Hematopoietic multipotent progenitor cell treated with erythropoietin and hydrocortisone succinate and interleukin-3 and kit ligand, for 15 days (in vitro differentiated cells): ENCODE measurements around the gene COG5.
"Not testable (repeated sequence)": the region's sequence is repeated elsewhere in the genome, so short reads cannot be mapped to it uniquely, and the experiment has no call there.

Experiments
- DNase-seq: peaks from one replicate; pipeline ENCODE4 v3.0.0-alpha.2; 2015; ENCODE audit warnings: low spot score

Gene COG5

DNA sequence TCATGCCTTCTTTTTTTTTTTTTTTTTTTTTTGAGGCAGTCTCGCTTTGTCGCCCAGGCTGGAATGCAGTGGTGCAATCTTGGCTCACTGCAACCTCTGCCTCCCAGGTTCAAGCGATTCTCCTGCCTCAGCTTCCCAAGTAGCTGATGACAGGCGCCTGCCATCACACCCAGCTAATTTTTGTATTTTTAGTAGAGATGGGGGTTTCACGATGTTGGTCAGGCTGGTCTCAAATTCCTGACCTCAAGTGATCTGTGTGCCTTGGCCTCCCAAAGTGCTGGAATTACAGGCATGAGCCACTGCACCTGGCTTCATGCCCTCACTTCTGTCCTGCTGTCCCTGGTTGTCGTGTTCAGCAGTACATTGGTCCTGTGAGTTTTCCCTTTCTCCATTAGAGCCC is 342.9 kb downstream of the COG5 start:
- not testable (repeated sequence) for DNase-seq

GRCh38 chr7:107220356-107220755 is 343.4 kb downstream of the COG5 start:
- no peak for DNase-seq

DNA sequence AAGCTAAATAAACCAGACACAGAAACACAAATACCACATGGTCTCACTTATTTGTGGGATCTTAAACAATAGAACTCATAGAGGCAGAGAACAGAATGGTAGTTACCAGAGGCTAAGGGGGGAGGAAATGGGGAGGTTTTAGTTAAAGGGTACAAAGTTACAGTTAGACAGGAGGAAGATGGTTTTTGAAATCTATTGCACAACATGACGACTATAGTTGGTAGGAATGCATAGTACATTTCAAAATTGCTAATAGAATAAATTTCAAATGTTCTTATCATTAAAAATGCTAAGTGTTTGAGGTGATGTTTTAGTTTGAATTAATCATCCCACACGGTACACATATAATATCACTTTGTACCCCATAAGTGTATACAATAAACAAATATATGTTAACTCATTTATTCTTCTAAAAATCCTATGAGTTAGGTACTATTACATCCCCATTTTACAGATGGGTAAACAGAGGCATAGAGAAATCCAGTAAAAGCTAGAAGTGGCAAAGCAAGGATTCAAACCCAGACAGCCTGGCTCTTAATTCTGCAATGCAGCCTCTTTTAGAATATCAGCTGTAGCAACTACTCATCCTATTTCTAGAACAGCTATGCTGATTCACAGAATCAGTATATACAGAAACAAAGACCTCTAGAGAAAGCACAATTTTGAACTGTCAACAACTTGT is 344.0 kb downstream of the COG5 start:
- DNase-seq, result no peak

DNA sequence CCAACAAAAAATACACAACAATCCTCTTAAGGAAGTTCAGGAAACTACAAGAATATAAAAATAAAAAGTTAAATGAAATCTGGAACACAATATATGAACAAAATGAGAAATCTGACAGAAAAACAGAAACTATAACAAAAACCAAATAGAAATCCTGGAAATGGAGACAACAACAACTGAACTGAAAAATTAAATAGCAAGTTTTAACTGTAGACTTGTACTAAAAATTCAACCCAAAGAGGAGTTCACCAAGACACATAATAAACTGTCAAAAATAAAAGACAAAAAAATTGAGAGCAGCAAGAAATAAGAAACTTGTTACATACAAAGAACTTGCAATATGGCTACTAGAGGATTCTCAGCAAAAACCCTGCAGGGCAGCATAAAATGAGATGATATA is 349.8 kb downstream of the COG5 start:
- no peak for DNase-seq

GRCh38 chr7:107213193-107213788 is 350.4 kb downstream of the COG5 start:
- no peak for DNase-seq

GRCh38 chr7:107212725-107213124 is 351.0 kb downstream of the COG5 start:
- DNase-seq, result no peak

GRCh38 chr7:107210400-107210799 is 353.3 kb downstream of the COG5 start:
- no peak for DNase-seq

DNA sequence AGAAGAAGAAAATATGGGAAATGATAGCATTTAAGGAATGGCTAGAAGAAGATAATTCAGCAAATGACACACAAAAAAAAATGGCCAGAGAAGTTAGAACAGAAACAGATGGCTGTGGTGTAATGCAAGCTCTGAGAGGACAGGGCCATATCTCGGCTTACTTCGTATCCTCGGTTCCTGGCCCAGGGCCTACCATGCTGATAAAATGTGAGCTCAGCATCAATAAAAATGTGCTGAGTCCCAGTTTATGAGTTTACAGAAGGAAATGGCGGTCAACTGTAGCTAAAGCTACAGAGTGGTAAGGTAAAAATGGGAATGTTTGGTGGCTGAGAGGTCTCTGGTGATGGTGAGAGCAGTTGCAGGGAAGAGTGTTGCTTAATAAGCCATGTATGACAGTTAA is 354.2 kb downstream of the COG5 start:
- DNase-seq, result no peak

- no peak for DNase-seq
Observed at GRCh38 chr7:107208563-107208962, 355.2 kb downstream of the COG5 start.

DNA sequence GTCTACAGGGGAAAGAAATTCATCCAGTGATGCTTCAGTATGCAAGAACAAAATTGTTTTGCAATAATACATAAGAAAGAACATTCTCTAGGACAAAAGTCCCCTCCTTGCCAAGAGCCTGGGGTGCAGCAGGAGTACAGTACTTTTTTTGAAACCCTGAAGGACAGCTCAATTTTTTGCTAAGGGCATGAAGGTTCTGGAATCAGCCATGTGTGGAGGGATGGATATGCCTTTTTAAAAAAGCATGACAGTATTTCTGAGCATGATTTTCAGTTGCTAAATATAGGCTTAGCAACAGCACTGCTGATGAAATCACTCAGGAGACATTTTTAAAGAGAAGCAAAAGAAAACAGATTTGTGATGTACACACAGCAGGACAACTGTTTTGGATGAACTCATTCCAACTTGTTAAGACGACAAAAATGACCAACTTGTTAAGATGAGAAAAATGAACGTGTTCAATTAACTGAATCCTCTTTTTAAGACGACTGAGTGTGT is 355.6 kb downstream of the COG5 start:
- no peak for DNase-seq

GRCh38 chr7:107207459-107207858 is 356.3 kb downstream of the COG5 start:
- DNase-seq, result no peak

DNA sequence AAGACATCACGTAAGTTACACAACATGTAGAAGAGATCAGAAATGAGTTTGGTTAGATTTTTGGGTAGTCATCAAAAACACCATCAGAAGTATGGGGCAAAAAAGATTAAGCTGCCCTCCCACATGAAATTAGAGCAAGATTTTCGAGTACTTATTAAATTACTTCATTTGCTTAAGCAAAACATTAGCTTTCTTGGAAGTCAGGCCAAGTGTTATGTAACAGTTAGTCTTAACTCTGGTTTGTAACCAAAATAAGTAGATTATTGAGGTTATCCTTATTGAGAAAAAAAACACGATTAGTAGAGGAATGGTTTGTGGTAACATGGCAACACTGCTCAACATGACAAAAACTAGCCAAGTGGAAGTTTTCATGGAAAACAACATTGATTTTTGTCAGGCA is 357.0 kb downstream of the COG5 start:
- no peak for DNase-seq

DNA sequence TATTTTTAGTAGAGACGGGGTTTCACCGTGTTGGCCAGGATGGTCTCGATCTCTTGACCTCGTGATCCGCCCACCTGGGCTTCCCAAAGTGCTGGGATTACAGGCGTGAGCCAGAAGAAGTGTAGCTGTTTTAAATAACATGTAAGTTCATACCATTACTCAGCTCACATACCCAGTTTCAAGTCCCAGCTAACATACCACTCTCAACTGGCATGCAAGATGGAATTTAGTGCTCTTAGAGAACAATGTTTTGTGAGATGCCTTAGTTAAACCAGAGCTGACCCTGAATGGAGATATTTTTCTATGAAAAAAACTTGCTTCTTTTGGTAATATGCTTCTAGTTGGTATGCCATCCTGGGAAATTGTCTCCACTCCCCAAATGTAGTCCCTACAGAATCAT is 357.6 kb downstream of the COG5 start:
- no peak for DNase-seq

DNA sequence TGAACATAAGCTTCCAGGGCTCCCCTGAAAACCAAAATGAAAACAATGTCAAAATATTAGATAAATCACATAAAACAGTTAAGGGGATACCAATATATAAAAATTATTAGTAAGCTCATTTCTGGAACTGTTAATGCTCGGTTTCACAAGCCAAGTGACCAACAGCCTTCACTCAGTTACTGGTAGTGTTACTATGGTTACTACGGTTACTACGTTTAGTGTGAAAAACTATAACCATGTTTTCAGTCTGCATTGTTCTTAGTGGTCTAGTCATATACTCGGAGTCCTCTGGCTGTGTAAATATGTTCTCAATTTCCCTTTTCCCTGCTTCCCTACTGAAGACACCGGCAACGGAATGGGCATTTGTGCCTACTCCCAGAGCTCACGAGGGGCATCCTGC is 360.1 kb downstream of the COG5 start:
- DNase-seq, result no peak

GRCh38 chr7:107201795-107202450 is 361.8 kb downstream of the COG5 start:
- DNase-seq, result peak; percentile 39

- no peak for DNase-seq
Observed at GRCh38 chr7:107196834-107197610, 366.7 kb downstream of the COG5 start.

DNA sequence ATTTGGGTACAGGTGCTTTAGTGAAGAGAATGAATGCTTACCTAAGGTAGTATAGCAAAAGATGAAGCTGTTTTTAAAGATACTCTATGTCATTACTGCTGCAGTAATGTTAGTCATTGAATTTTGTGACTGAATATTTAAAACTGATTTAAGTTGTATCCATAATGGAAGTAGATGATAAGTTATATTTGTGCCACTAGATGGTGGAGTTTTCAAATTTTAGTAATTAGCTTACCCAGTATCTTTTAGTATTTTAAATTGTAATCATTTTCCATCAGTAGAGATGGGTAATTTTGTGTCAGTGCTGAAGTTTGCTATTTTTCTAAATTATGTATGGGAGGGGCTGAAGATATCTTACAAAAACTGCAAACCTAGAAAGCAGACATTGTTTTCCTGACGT is 369.7 kb downstream of the COG5 start:
- DNase-seq, result no peak

- no peak for DNase-seq
Observed at GRCh38 chr7:107190090-107190489, 373.6 kb downstream of the COG5 start.

GRCh38 chr7:107187774-107188173 is 375.9 kb downstream of the COG5 start:
- no peak for DNase-seq

DNA sequence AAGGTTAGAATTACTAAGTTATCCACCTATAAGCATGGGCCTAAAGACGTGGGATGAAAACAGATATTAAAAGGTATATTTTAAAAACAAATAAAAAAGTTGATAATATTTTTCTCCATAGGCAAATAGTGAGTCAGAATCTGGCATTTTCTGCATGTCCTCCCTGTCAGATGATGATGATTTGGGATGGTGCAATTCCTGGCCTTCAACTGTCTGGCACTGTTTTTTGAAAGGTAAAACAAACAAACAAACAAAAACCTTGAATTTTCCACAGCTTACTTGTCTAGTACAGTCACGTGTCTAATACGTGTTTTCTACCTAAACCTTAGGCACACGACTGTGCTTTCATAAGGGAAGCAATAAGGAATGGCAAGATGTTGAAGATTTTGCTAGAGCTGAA is 377.5 kb downstream of the COG5 start:
- DNase-seq, result no peak

DNA sequence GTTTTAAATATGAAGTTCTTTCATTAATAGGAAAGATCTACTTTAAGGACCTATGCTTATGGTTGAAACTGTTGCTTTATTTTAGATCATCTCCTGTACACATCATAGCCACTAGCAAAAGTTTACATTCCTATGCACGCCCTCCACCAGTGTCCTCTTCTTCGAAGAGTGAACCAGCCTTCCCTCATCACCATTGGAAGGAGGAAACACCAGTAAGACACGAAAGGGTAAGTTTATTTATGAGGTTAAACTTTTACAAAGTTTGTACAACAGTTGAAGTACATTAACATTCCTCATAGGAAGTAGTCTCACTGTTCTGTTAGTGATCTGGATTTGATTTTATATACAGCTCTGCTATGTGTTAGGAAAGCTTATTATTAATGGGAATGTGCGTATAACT is 378.0 kb downstream of the COG5 start:
- DNase-seq, result no peak

GRCh38 chr7:107181172-107181571 is 382.5 kb downstream of the COG5 start:
- no peak for DNase-seq

DNA sequence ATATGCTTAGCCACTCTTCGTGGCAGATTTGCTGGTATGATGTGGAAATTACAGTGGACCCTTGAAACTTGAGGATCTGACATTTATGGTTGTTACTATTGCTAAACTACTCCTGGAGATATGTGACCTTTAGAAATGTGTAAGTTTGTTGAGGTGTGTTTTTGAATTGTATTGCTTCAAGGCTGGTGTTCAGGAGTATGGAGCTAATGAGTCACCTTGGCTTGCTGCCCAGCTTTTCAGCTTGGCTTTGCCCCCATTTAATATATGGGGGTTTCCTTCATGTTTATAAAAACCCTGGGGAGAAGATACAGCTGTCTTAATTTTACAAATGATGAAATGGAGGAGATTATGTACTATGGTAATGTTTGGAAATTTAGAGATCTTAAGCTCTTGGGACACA is 383.3 kb downstream of the COG5 start:
- DNase-seq, result peak; percentile 64
